Stimulated activated CD4-positive, alpha-beta T cell treated with anti-CD3 and anti-CD28 coated beads, Interleukin-4, amount 100 ng/mL, for 48 hours (primary cell): Measurements from ENCODE around the gene ZGLP1.
"Not testable (repeated sequence)": the region's sequence is repeated elsewhere in the genome, so short reads cannot be mapped to it uniquely, and the experiment has no call there.

Experiments used
- DNase-seq, 2 donors: peaks; one replicate each; pipeline ENCODE4 v3.0.0-alpha.2; 2020; ENCODE audit warnings: low read depth in 2 of 2

Gene ZGLP1

GRCh38 chr19:10309423-10309822, at the start of gene ZGLP1:
TSS of gene ZGLP1 (minus strand) at chr19:10309815.
- no peak for DNase-seq

- DNase-seq, result no peak
Observed at GRCh38 chr19:10356431-10356830, 46.8 kb upstream of the ZGLP1 start.

- DNase-seq, result peak; percentile 51 to 68
Observed at GRCh38 chr19:10353793-10354391, 44.3 kb upstream of the ZGLP1 start.

GRCh38 chr19:10352764-10353671, 43.4 kb upstream of the ZGLP1 start:
- no peak for DNase-seq

GRCh38 chr19:10346509-10346908, 36.9 kb upstream of the ZGLP1 start:
- DNase-seq, result no peak

GRCh38 chr19:10344780-10345179, 35.2 kb upstream of the ZGLP1 start:
- no peak for DNase-seq

GRCh38 chr19:10343495-10343894, 33.9 kb upstream of the ZGLP1 start:
- DNase-seq, result no peak

- DNase-seq, result no peak
Observed at GRCh38 chr19:10339977-10340376, 30.4 kb upstream of the ZGLP1 start.

GRCh38 chr19:10339380-10339960, 29.9 kb upstream of the ZGLP1 start, which contains the start of gene ICAM3:
TSS of gene ICAM3 (minus strand) at chr19:10339624. CDS start at chr19:10339614, 10 bp downstream.
- peak; percentile 63 to 64 for DNase-seq

GRCh38 chr19:10338940-10339339, 29.3 kb upstream of the ZGLP1 start:
- no peak for DNase-seq

GRCh38 chr19:10336725-10337124, 27.1 kb upstream of the ZGLP1 start:
- DNase-seq, result not testable (repeated sequence)

- DNase-seq, result no peak
Observed at GRCh38 chr19:10335352-10335985, 25.9 kb upstream of the ZGLP1 start.

GRCh38 chr19:10334588-10335351, 25.2 kb upstream of the ZGLP1 start:
- DNase-seq, result peak; percentile 46 to 73

GRCh38 chr19:10333758-10334587, 24.4 kb upstream of the ZGLP1 start:
- DNase-seq, result no peak

GRCh38 chr19:10332965-10333757, 23.5 kb upstream of the ZGLP1 start, which contains the start of gene RAVER1:
TSS of gene RAVER1 (minus strand) at chr19:10333529. CDS start at chr19:10333507, 22 bp downstream.
- peak; percentile 98 to 99 for DNase-seq

- DNase-seq, result no peak
Observed at GRCh38 chr19:10332158-10332964, 22.7 kb upstream of the ZGLP1 start.

- no peak for DNase-seq
Observed at GRCh38 chr19:10329555-10329954, 19.9 kb upstream of the ZGLP1 start.

GRCh38 chr19:10328558-10329429, 19.2 kb upstream of the ZGLP1 start:
- no peak for DNase-seq
